ENCODE data around the gene TMPRSS11A.

Gene TMPRSS11A

GRCh38 chr4:67926485-67926884 is 36.8 kb downstream of the TMPRSS11A start:
- in situ Hi-C loops (cut with MboI; ENCODE audit: low sequenced_read_pairs, unreplicated experiment) = no loop called here
- TF ChIP-seq, protein P1, sequence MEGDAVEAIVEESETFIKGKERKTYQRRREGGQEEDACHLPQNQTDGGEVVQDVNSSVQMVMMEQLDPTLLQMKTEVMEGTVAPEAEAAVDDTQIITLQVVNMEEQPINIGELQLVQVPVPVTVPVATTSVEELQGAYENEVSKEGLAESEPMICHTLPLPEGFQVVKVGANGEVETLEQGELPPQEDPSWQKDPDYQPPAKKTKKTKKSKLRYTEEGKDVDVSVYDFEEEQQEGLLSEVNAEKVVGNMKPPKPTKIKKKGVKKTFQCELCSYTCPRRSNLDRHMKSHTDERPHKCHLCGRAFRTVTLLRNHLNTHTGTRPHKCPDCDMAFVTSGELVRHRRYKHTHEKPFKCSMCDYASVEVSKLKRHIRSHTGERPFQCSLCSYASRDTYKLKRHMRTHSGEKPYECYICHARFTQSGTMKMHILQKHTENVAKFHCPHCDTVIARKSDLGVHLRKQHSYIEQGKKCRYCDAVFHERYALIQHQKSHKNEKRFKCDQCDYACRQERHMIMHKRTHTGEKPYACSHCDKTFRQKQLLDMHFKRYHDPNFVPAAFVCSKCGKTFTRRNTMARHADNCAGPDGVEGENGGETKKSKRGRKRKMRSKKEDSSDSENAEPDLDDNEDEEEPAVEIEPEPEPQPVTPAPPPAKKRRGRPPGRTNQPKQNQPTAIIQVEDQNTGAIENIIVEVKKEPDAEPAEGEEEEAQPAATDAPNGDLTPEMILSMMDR (IDR thresholded peaks at IDR 0.05; ENCODE audit: borderline replicate concordance, control extremely low read depth, extremely low read depth, insufficient read depth, missing control alignments) = no peak
- no peak for DNase-seq (ENCODE audit: low spot score)

DNA sequence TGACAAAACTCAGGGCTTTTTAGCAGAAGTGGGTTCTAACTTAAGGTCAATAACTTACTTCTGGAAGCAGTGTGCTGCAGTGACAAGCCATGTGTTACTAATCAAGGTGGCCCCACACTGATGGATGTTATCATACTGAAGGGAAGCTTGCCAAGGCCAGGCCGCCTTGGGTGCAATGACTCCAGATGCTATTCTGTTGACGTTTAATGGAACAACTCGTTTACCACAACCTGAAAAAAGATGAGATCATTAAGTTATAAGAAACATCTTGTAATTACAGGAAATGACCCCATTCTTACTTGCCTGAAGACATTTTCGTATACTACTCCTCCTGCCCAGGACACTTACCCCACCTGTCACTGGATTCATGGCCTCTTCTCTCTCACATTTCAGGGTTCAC is 40.6 kb downstream of the TMPRSS11A start:
- in situ Hi-C loops (cut with MboI; ENCODE audit: low sequenced_read_pairs, unreplicated experiment) = loop anchor here (25.0 kb wide), 1 partner anchor 385 kb away; the partner anchor contains the start of gene CENPC
- TF ChIP-seq, protein P1 (IDR thresholded peaks at IDR 0.05; ENCODE audit: borderline replicate concordance, control extremely low read depth, extremely low read depth, insufficient read depth, missing control alignments) = no peak
- no peak for DNase-seq (ENCODE audit: low spot score)

DNA sequence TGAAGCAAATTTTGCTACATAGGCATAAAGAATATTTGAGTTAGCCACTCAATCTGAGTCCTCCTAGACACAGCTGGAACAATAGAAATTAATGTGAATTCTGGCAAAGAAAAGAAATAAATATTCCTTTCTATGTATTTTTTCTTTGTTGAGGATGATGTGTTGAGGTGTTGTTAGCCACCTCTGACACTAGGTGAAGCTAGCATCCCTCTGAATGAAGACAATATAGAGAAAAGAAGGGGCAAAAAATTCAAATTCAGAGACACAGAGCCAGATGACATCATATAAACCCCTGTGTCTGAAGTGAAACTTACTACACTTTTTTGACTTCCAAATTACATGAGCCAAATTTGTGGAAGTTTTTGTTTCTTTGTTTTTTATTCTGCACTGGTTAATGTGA is 44.9 kb downstream of the TMPRSS11A start:
- TF ChIP-seq, protein P1 (IDR thresholded peaks at IDR 0.05; ENCODE audit: borderline replicate concordance, control extremely low read depth, extremely low read depth, insufficient read depth, missing control alignments) = no peak
- in situ Hi-C loops (cut with MboI; ENCODE audit: low sequenced_read_pairs, unreplicated experiment) = loop anchor here (25.0 kb wide), 1 partner anchor 381 kb away; the partner anchor contains the start of gene CENPC
- DNase-seq (ENCODE audit: low spot score) = no peak

GRCh38 chr4:67915400-67915966 is 47.8 kb downstream of the TMPRSS11A start:
- in situ Hi-C loops (cut with MboI; ENCODE audit: low sequenced_read_pairs, unreplicated experiment) = loop anchor here (25.0 kb wide), 1 partner anchor 378 kb away; the partner anchor contains the start of gene CENPC
- TF ChIP-seq, protein P1 (IDR thresholded peaks at IDR 0.05; ENCODE audit: borderline replicate concordance, control extremely low read depth, extremely low read depth, insufficient read depth, missing control alignments) = no peak
- DNase-seq (ENCODE audit: low spot score) = no peak

GRCh38 chr4:67912080-67912479 is 51.2 kb downstream of the TMPRSS11A start:
- in situ Hi-C loops (cut with MboI; ENCODE audit: low sequenced_read_pairs, unreplicated experiment) = loop anchor here (25.0 kb wide), 1 partner anchor 375 kb away; the partner anchor contains the start of gene CENPC
- no peak for DNase-seq (ENCODE audit: low spot score)
- TF ChIP-seq, protein P1 (IDR thresholded peaks at IDR 0.05; ENCODE audit: borderline replicate concordance, control extremely low read depth, extremely low read depth, insufficient read depth, missing control alignments) = no peak

DNA sequence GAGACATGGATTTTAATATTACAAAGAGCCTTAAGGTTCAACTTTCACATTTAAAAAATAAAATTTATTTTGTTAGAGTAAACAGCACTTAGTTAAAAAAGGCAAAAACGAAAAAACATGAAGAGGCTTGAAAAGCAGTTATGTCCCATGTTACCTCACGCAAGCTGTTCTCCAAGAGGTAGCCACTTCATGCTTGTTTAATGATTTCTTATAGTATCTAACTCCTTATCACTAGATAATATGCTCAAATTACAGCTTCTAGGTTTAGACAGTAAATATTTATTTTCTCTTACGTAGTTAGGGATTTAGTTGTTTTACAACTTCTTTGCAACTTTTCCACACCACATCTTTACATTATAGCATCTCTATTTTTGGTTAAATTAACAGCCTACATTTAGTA is 51.7 kb downstream of the TMPRSS11A start:
- in situ Hi-C loops (cut with MboI; ENCODE audit: low sequenced_read_pairs, unreplicated experiment) = loop anchor here (25.0 kb wide), 1 partner anchor 374 kb away; the partner anchor contains the start of gene CENPC
- TF ChIP-seq, protein P1 (IDR thresholded peaks at IDR 0.05; ENCODE audit: borderline replicate concordance, control extremely low read depth, extremely low read depth, insufficient read depth, missing control alignments) = no peak
- no peak for DNase-seq (ENCODE audit: low spot score)
